H1 (cell line): ENCODE data around the gene LRRC2. TPM values are rescaled to one million over a fixed set of nuclear protein-coding genes. Genes with fewer than 3 reads are reported as not detected.

ENCODE experiments used
- CHD7 ChIP-seq: fragments of 300-600 bp; sonication (generic); IDR thresholded peaks from 2 replicates; pipeline ENCODE4 v1.7.1; 2012; ENCODE audit warnings: low read length, moderate library complexity, mild to moderate bottlenecking, inconsistent platforms; ENCODE audit not compliant: insufficient replicate concordance
- polyA plus RNA-seq, 7 experiments: library from polyadenylated mRNA; depleted of rRNA in 3 of 7; stranded (reverse) in 5 of 7; unstranded in 2 of 7; fragments of >200 nt in 5 of 7; fragments of 200-250 nt in 2 of 7; gene quantifications; 1 replicate in 5 of 7; 2 replicates in 1 of 7; 4 replicates in 1 of 7; pipeline versions ENCODE4 v1.2.1 to v1.2.3, GENCODE V29; 2011 to 2013; ENCODE audit warnings: missing spikeins in 2 of 7, mixed read lengths in 2 of 7
- total RNA-seq: library from RNA; stranded (reverse); fragmentation: NEBNext Ultra II Directional; extraction: Animal tissue kit (Norgen Biotek cat#: 25700); gene quantifications from 2 replicates; pipeline ENCODE4 v1.2.1, GENCODE V29; 2021

Gene LRRC2
- total and polyA plus RNA-seq, 2 of the 8 experiments (the other 6 are each of a cell fraction or from before 2014, with no cell fraction given): 1.4 to 6.4 TPM

- TF ChIP-seq CHD7: no peak
Observed at GRCh38 chr3:46552538-46552937, 13.6 kb downstream of the LRRC2 start (continued).
